Thyroid gland (tissue), 4 donors: ENCODE measurements around the gene LYRM4.

Experiments used
- POLR2A ChIP-seq, 2 donors: fragments of 450-650 bp; IDR thresholded peaks; one replicate each; pipeline ENCODE4 v1.6.1; 2017; ENCODE audit warnings: antibody characterized with exemption in 2 of 2, mild to moderate bottlenecking in 2 of 2, moderate library complexity in 1 of 2
- TF ChIP-seq, protein P1 (sequence below), 6 experiments: fragments of 200-600 bp in 3 of 6; fragments of 450-650 bp in 3 of 6; sonication (generic) in 3 of 6; IDR thresholded peaks; one replicate each; pipeline ENCODE4 v1.5.1; 2016 to 2019; ENCODE audit warnings: antibody characterized with exemption in 6 of 6, mild to moderate bottlenecking in 2 of 6, inconsistent platforms in 1 of 6, moderate library complexity in 1 of 6

DNA sequence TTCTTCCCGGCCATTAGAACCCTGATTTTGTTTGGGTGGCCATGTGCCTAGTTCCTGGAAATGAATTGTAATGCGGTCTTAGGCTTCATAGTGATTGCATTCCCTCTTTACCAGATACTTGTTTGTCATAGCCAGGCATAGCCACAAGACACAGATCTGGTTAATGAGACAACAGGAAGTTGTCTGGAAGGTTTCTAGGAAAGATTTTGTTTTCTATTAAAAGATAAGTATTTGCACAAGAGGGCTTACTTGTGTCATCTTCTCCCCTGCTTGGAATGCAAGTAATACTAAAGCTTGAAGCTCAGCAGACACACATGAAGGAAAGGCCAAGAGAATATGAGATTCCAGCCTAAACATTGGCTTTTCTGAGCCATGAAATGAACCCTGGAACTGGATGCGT is 13.5 kb upstream of the LYRM4 start:
- TF ChIP-seq, protein P1, sequence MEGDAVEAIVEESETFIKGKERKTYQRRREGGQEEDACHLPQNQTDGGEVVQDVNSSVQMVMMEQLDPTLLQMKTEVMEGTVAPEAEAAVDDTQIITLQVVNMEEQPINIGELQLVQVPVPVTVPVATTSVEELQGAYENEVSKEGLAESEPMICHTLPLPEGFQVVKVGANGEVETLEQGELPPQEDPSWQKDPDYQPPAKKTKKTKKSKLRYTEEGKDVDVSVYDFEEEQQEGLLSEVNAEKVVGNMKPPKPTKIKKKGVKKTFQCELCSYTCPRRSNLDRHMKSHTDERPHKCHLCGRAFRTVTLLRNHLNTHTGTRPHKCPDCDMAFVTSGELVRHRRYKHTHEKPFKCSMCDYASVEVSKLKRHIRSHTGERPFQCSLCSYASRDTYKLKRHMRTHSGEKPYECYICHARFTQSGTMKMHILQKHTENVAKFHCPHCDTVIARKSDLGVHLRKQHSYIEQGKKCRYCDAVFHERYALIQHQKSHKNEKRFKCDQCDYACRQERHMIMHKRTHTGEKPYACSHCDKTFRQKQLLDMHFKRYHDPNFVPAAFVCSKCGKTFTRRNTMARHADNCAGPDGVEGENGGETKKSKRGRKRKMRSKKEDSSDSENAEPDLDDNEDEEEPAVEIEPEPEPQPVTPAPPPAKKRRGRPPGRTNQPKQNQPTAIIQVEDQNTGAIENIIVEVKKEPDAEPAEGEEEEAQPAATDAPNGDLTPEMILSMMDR (IDR thresholded peaks at IDR 0.05) = no peak
- TF ChIP-seq POLR2A (IDR thresholded peaks at IDR 0.05) = no peak
